Rectal smooth muscle tissue (tissue), 1 donor: ENCODE measurements around the gene RASSF5.
"Not testable (repeated sequence)": the region's sequence is repeated elsewhere in the genome, so short reads cannot be mapped to it uniquely, and the experiment has no call there.

Source experiments
- H3K27ac ChIP-seq: one replicate; pipeline ENCODE4 v1.7.0; 2013; ENCODE audit warnings: low read depth, low read length, inconsistent platforms
- H3K27me3 ChIP-seq: one replicate; pipeline ENCODE4 v1.7.0; 2013; ENCODE audit warnings: low read length; ENCODE audit not compliant: control insufficient read depth, insufficient read depth
- H3K36me3 ChIP-seq: one replicate; pipeline ENCODE4 v1.7.0; 2013; ENCODE audit warnings: low read length; ENCODE audit not compliant: control insufficient read depth, insufficient read depth
- H3K4me1 ChIP-seq: one replicate; pipeline ENCODE4 v1.7.0; 2013; ENCODE audit warnings: low read length; ENCODE audit not compliant: control insufficient read depth, insufficient read depth
- H3K4me3 ChIP-seq: one replicate; pipeline ENCODE4 v1.7.0; 2013; ENCODE audit warnings: low read length
- H3K9ac ChIP-seq: one replicate; pipeline ENCODE4 v1.7.0; 2013; ENCODE audit warnings: low read length

The RASSF5 gene

GRCh38 chr1:206606867-206607266, 99.5 kb downstream of the RASSF5 start:
- Histone ChIP-seq H3K36me3 (peaks cover 29% of the 10 kb centered on the region), H3K4me1 (peaks cover 4% of the 10 kb centered on the region), H3K27ac (no peak overlapping the region), H3K27me3 (no peaks in the 10 kb centered on the region), H3K4me3 (no peak overlapping the region), H3K9ac (no peak overlapping the region)

DNA sequence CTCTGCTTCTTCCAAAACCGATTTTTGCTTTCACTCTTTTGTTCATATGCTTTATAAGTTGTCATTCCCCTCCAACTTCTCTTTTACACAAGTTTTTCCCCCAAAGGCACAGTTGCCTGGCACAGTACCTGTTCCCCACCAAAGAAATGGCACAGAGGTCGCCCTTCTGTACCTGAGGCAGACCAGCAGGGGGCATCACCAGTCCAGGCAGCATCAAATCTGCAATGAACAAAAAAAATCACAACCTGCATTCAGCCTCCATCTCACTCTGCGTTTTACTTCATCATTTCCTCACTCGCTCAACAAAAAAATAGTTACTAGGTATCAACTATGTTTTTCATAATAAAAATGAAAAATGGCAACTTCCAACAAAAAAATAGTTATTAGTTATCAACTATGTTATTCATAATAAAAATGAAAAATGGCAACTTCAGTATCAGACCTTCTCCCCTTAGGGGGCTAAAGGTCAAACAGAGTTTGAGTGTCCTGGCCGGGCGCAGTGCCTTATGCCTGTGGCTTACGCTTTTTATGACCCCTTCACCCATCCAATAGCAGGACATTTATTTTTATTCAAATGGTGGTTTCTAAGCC, 100.9 kb downstream of the RASSF5 start:
- H3K4me3 ChIP-seq = no peak overlapping the region
- H3K4me1 ChIP-seq = peaks cover 4% of the 10 kb centered on the region
- H3K27me3 ChIP-seq = no peaks in the 10 kb centered on the region
- H3K9ac ChIP-seq = no peak overlapping the region
- H3K36me3 ChIP-seq = peaks cover 16% of the 10 kb centered on the region
- H3K27ac ChIP-seq = no peak overlapping the region

DNA sequence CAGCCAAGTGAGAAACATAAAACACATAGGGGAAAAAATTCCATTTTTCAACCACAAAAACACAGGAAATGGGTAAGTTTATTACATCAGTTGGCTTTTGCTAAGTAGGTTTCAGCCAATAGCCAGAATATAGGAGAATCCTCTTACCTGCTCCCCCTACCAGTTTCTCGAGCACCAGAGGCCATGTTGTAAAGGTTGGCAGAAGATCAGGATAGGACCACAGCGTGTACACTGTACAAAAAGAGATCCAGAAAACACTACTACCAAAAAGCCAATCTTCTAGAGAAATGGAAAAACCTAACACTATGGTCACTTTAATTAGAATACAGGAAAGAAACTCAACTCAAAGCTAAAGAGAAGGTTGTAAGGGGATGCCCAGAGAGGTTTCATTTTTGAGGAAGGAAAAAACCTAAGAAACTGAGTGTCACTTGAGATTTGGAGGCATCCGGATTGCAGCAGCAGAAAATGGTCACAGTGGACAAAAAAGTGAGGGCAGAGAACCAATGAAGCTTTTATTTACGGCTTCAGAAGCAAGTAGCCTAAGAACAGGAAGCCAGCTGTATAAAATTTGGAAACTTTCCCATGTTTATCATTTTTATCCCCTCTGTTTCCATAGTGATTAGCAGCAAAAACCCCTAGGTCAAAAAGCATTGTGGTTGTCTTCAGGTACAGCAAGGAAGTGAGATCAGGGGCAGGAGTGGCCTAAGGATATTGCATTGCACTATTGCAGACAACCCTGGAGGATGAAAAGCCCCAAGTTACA, 102.1 kb downstream of the RASSF5 start:
- H3K4me3 ChIP-seq = no peak overlapping the region
- H3K27ac ChIP-seq = no peak overlapping the region
- peaks cover 6% of the 10 kb centered on the region for H3K36me3 ChIP-seq
- peaks cover 4% of the 10 kb centered on the region for H3K4me1 ChIP-seq
- no peaks in the 10 kb centered on the region for H3K27me3 ChIP-seq
- H3K9ac ChIP-seq = no peak overlapping the region

- peak within 1 kb of the TSS; percentile 82 for H3K4me3 ChIP-seq
- no peaks in the 10 kb centered on the region for H3K27me3 ChIP-seq
- no peaks in the 10 kb centered on the region for H3K36me3 ChIP-seq
- peak within 1 kb of the TSS; percentile 60 for H3K9ac ChIP-seq
- peak within 1 kb of the TSS; percentile 89 for H3K27ac ChIP-seq
- H3K4me1 ChIP-seq = peaks cover 4% of the 10 kb centered on the region
Measured at GRCh38 chr1:206612129-206612876, 105.0 kb downstream of the RASSF5 start, which contains the start of gene EIF2D. EIF2D (minus strand) TSS chr1:206612465; CDS start chr1:206612342, 123 bp downstream.

DNA sequence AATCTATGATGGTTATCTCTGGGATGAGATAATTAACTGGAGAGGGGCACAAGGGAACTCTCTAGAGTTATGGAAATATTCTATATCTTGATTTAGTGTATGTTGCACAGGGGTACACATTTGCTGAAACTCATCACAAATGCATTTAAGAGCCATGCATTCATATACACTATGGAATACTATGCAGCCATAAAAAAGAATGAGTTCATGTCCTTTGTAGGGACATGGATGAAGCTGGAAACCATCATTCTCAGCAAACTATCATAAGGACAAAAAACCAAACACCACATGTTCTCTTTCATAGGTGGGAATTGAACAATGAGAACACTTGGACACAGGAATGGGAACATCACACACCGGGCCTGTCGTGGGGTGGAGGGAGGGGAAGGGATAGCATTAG, 119.1 kb downstream of the RASSF5 start:
- H3K4me3 ChIP-seq, H3K9ac ChIP-seq, H3K27ac ChIP-seq, H3K27me3 ChIP-seq, H3K4me1 ChIP-seq, H3K36me3 ChIP-seq: not testable (repeated sequence)

- H3K4me3 ChIP-seq = no peak overlapping the region
- no peaks in the 10 kb centered on the region for H3K36me3 ChIP-seq
- H3K27ac ChIP-seq = no peak overlapping the region
- H3K4me1 ChIP-seq = peaks cover 3% of the 10 kb centered on the region
- H3K9ac ChIP-seq = no peak overlapping the region
- H3K27me3 ChIP-seq = no peaks in the 10 kb centered on the region
Measured at GRCh38 chr1:206628916-206629315, 121.6 kb downstream of the RASSF5 start.

- Histone ChIP-seq H3K27me3 (no peaks in the 10 kb centered on the region), H3K36me3 (no peaks in the 10 kb centered on the region), H3K9ac (no peak overlapping the region), H3K4me3 (no peak overlapping the region), H3K4me1 (peaks cover 11% of the 10 kb centered on the region), H3K27ac (no peak overlapping the region)
Measured at GRCh38 chr1:206631085-206631509, 123.8 kb downstream of the RASSF5 start.

DNA sequence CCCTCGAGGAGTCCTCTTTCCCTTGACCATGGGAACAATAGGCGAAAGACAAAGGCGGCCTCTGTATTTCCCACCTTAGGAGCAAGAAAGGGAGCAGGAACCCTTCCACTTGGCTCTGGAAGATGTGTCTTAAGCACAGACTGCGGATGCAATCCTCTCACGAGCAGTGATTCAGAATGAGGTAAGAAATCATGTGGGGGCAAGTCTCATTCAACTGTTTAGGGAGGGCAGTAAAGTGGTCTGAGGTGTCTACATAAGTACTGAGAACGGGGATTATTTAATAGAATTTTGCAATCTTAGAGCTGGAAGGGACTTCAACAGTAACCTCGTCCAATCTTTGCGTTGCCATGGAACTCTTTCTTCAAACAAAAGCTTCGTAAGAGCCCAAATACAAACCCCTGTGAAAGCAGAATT, 126.4 kb downstream of the RASSF5 start:
- no peaks in the 10 kb centered on the region for H3K36me3 ChIP-seq
- H3K27ac ChIP-seq = no peak overlapping the region
- peaks cover 12% of the 10 kb centered on the region for H3K4me1 ChIP-seq
- H3K27me3 ChIP-seq = no peaks in the 10 kb centered on the region
- no peak overlapping the region for H3K4me3 ChIP-seq
- peak overlapping the region; percentile 16 for H3K9ac ChIP-seq

- Histone ChIP-seq H3K9ac (no peak overlapping the region), H3K27ac (peak overlapping the region; percentile 55), H3K4me3 (peak overlapping the region; percentile 86), H3K4me1 (peaks cover 12% of the 10 kb centered on the region), H3K27me3 (no peaks in the 10 kb centered on the region), H3K36me3 (no peaks in the 10 kb centered on the region)
Measured at GRCh38 chr1:206634365-206635079, 127.2 kb downstream of the RASSF5 start.

- Histone ChIP-seq H3K4me3 (peak within 1 kb of the TSS; percentile 86), H3K4me1 (peaks cover 12% of the 10 kb centered on the region), H3K36me3 (no peaks in the 10 kb centered on the region), H3K27me3 (no peaks in the 10 kb centered on the region), H3K9ac (peak within 1 kb of the TSS; percentile 18), H3K27ac (peak within 1 kb of the TSS; percentile 60)
Measured at GRCh38 chr1:206635080-206635977, 128.0 kb downstream of the RASSF5 start, which contains the start of gene DYRK3. DYRK3 (plus strand) TSS chr1:206635536; CDS start chr1:206635704, 168 bp downstream.

DNA sequence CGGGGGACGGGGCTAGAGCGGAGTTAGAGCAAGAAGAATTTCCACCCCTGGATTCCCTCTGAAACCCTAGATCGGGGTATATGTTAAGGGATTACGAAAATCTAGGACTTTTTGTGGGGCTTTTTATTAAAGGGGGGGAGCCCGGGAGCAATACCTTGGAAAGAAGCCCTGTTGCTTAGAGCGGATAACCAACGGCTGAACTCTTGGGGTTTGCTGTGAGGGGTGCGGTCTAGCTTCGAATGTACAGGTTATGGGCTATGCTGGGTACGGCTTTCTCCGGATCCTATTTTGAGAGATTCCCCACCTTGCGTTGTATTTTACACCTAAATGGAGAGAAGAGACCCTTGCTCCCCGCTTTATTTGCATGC, 128.6 kb downstream of the RASSF5 start:
- Histone ChIP-seq H3K27ac (peak overlapping the region; percentile 60), H3K9ac (no peak overlapping the region), H3K4me3 (peak overlapping the region; percentile 86), H3K27me3 (no peaks in the 10 kb centered on the region), H3K4me1 (peaks cover 12% of the 10 kb centered on the region), H3K36me3 (no peaks in the 10 kb centered on the region)
